ENCODE measurements around the gene GPAT2. TPM values are rescaled to one million over a fixed set of nuclear protein-coding genes. Genes with fewer than 3 reads are reported as not detected.
A peak's percentile ranks its signal among the peaks of the same experiment; 100 is the strongest.
"Not testable (repeated sequence)": the region's sequence is repeated elsewhere in the genome, so short reads cannot be mapped to it uniquely, and the experiment has no call there.

Gene GPAT2
- total RNA-seq (1 to 10 TPM; 1.2 to 4.4 TPM), polyA plus RNA-seq (1 to 10 TPM; 5.2 to 6.2 TPM)
- long read RNA-seq, donor 1 = 0 reads
- long read RNA-seq, donor 2 = 0 reads
- long read RNA-seq, donor 3 = 0 reads
- long read RNA-seq, donor 4 = 0 reads
- long read RNA-seq, donor 5 = 0 reads

GRCh38 chr2:96034792-96035191 lies at the start of gene GPAT2:
Gene GPAT2, minus strand, starts transcription at chr2:96034916. Its CDS starts 2,557 bp downstream, at chr2:96032359.
- WGBS, 2 donors = no CpG with 5 or more reads among the region's 34 CpGs
- not testable (repeated sequence) for H3K4me1 ChIP-seq (ENCODE audit: control insufficient read depth in 5 of 5, insufficient read depth in 5 of 5, low read length in 5 of 5); H3K9me3 ChIP-seq (ENCODE audit: control insufficient read depth in 4 of 4, insufficient read depth in 3 of 4, low read length in 3 of 4); DNase-seq; H3K4me3 ChIP-seq; H3K9ac ChIP-seq (ENCODE audit: insufficient read depth in 1 of 2, low read length in 2 of 2); H3K27ac ChIP-seq (ENCODE audit: low read depth in 1 of 2, low read length in 1 of 2); ATAC-seq (ENCODE audit: insufficient read depth, low FRiP score); H3K36me3 ChIP-seq (ENCODE audit: control insufficient read depth in 4 of 4, insufficient read depth in 4 of 4, low read length in 4 of 4); H3K27me3 ChIP-seq (ENCODE audit: control insufficient read depth in 3 of 3, insufficient read depth in 3 of 3, low read length in 2 of 3)

- no peaks in the 10 kb centered on the region for H3K9me3 ChIP-seq (ENCODE audit: control insufficient read depth in 4 of 4, insufficient read depth in 3 of 4, low read length in 3 of 4)
- H3K4me1 ChIP-seq (ENCODE audit: control insufficient read depth in 5 of 5, insufficient read depth in 5 of 5, low read length in 5 of 5) = peaks cover 0 to 10% (median 0%) of the 10 kb centered on the region in 5 donors
- no peak overlapping the region for H3K4me3 ChIP-seq
- DNase-seq (peak in 1 of 3 donors; percentile 7), ATAC-seq (ENCODE audit: insufficient read depth, low FRiP score) (no peak)
- whole genome bisulfite sequencing, 2 donors = 90 to 95% methylated on average over 22 of the region's 22 CpGs
- no peak for TF ChIP-seq CTCF (IDR thresholded peaks at IDR 0.05; ENCODE audit: control extremely low read depth, extremely low read depth)
- no peaks in the 10 kb centered on the region for H3K36me3 ChIP-seq (ENCODE audit: control insufficient read depth in 4 of 4, insufficient read depth in 4 of 4, low read length in 4 of 4)
- H3K27me3 ChIP-seq (ENCODE audit: control insufficient read depth in 3 of 3, insufficient read depth in 3 of 3, low read length in 2 of 3) = no peaks in the 10 kb centered on the region
- H3K27ac ChIP-seq (ENCODE audit: low read depth in 1 of 2, low read length in 1 of 2) = no peak overlapping the region
- no peak overlapping the region for H3K9ac ChIP-seq (ENCODE audit: insufficient read depth in 1 of 2, low read length in 2 of 2)
Measured at GRCh38 chr2:96083989-96084857, 49.5 kb upstream of the GPAT2 start.

GRCh38 chr2:96083064-96083939 lies 48.6 kb upstream of the GPAT2 start:
- Histone ChIP-seq H3K4me1 (ENCODE audit: control insufficient read depth in 5 of 5, insufficient read depth in 5 of 5, low read length in 5 of 5) (peaks cover 0 to 10% (median 0%) of the 10 kb centered on the region in 5 donors), H3K9me3 (ENCODE audit: control insufficient read depth in 4 of 4, insufficient read depth in 3 of 4, low read length in 3 of 4) (no peaks in the 10 kb centered on the region), H3K27ac (ENCODE audit: low read depth in 1 of 2, low read length in 1 of 2) (no peak overlapping the region), H3K9ac (ENCODE audit: insufficient read depth in 1 of 2, low read length in 2 of 2) (no peak overlapping the region), H3K36me3 (ENCODE audit: control insufficient read depth in 4 of 4, insufficient read depth in 4 of 4, low read length in 4 of 4) (no peaks in the 10 kb centered on the region), H3K27me3 (ENCODE audit: control insufficient read depth in 3 of 3, insufficient read depth in 3 of 3, low read length in 2 of 3) (no peaks in the 10 kb centered on the region), H3K4me3 (no peak overlapping the region)
- 63 to 71% methylated on average over 9 of the region's 9 CpGs for WGBS, 2 donors
- ATAC-seq (ENCODE audit: insufficient read depth, low FRiP score) (no peak), DNase-seq (peak in 1 of 3 donors; percentile 8)
- no peak for TF ChIP-seq CTCF (IDR thresholded peaks at IDR 0.05; ENCODE audit: control extremely low read depth, extremely low read depth)

Data from lung (tissue), 16 donors.